H9 (cell line): ENCODE measurements around the gene SFMBT1. TPM values are rescaled to one million over a fixed set of nuclear protein-coding genes. Genes with fewer than 3 reads are reported as not detected.

ENCODE experiments used
- DNase-seq: peaks from one replicate; pipeline ENCODE4 v3.0.0-alpha.2; 2017
- H2AFZ ChIP-seq: one replicate; pipeline ENCODE4 v1.6.1; 2013; ENCODE audit warnings: mild to moderate bottlenecking, low read length, control low read depth, moderate library complexity
- H2AK5ac ChIP-seq: 2 replicates; pipeline ENCODE4 v1.6.1; 2013; ENCODE audit warnings: low read length, control low read depth, mixed read lengths; ENCODE audit not compliant: insufficient read length
- H2BK120ac ChIP-seq: one replicate; pipeline ENCODE4 v1.6.1; 2013; ENCODE audit warnings: low read depth, mild to moderate bottlenecking, low read length, control low read depth, inconsistent platforms; ENCODE audit not compliant: poor library complexity, severe bottlenecking
- H2BK12ac ChIP-seq: 2 replicates; pipeline ENCODE4 v1.6.1; 2013; ENCODE audit warnings: low read length, control low read depth, mixed read lengths, low read depth; ENCODE audit not compliant: insufficient read length
- H2BK15ac ChIP-seq: 2 replicates; pipeline ENCODE4 v1.6.1; 2013; ENCODE audit warnings: low read depth, low read length, control low read depth
- H2BK20ac ChIP-seq: one replicate; pipeline ENCODE4 v1.6.1; 2013; ENCODE audit warnings: low read depth, mild to moderate bottlenecking, low read length, control low read depth, inconsistent platforms; ENCODE audit not compliant: poor library complexity, severe bottlenecking
- H2BK5ac ChIP-seq: 2 replicates; pipeline ENCODE4 v1.6.1; 2013; ENCODE audit warnings: low read length, control low read depth, mixed read lengths; ENCODE audit not compliant: insufficient read length
- H3K14ac ChIP-seq: 2 replicates; pipeline ENCODE4 v1.6.1; 2013; ENCODE audit warnings: low read length, control low read depth; ENCODE audit not compliant: insufficient read depth
- H3K18ac ChIP-seq: 2 replicates; pipeline ENCODE4 v1.6.1; 2013; ENCODE audit warnings: low read depth, mild to moderate bottlenecking, mixed read lengths, low read length, control low read depth; ENCODE audit not compliant: insufficient read length
- H3K23ac ChIP-seq: 2 replicates; pipeline ENCODE4 v1.6.1; 2013; ENCODE audit warnings: low read length, control low read depth, mixed read lengths, low read depth; ENCODE audit not compliant: insufficient read length
- H3K23me2 ChIP-seq: 2 replicates; pipeline ENCODE4 v1.6.1; 2013; ENCODE audit warnings: low read depth, mild to moderate bottlenecking, mixed read lengths, low read length, control low read depth; ENCODE audit not compliant: insufficient read length, poor library complexity, severe bottlenecking
- H3K27ac ChIP-seq: 2 replicates; pipeline ENCODE4 v1.5.1; 2013; ENCODE audit warnings: low read length, control low read depth, mixed read lengths, low read depth; ENCODE audit not compliant: insufficient read length
- H3K27me3 ChIP-seq: 2 replicates; pipeline ENCODE4 v1.6.1; 2013; ENCODE audit warnings: low read length, control low read depth, inconsistent platforms; ENCODE audit not compliant: insufficient read depth
- H3K4ac ChIP-seq: 2 replicates; pipeline ENCODE4 v1.6.1; 2013; ENCODE audit warnings: low read depth, mild to moderate bottlenecking, control low read depth, inconsistent platforms, low read length, moderate library complexity
- H3K4me1 ChIP-seq: 2 replicates; pipeline ENCODE4 v1.6.1; 2013; ENCODE audit warnings: low read length, control low read depth, inconsistent platforms; ENCODE audit not compliant: insufficient read depth
- H3K4me2 ChIP-seq: 2 replicates; pipeline ENCODE4 v1.6.1; 2013; ENCODE audit warnings: low read length, control low read depth, mixed read lengths; ENCODE audit not compliant: insufficient read length, insufficient read depth
- H3K56ac ChIP-seq: 2 replicates; pipeline ENCODE4 v1.6.1; 2013; ENCODE audit warnings: low read depth, mild to moderate bottlenecking, mixed read lengths, low read length, control low read depth; ENCODE audit not compliant: insufficient read length
- H3K79me1 ChIP-seq: 2 replicates; pipeline ENCODE4 v1.6.1; 2013; ENCODE audit warnings: low read depth, mild to moderate bottlenecking, moderate library complexity, low read length, control low read depth, inconsistent platforms; ENCODE audit not compliant: insufficient read depth, poor library complexity, severe bottlenecking
- H3K79me2 ChIP-seq: 2 replicates; pipeline ENCODE4 v1.6.1; 2013; ENCODE audit warnings: low read length, control low read depth, inconsistent platforms; ENCODE audit not compliant: insufficient read depth
- H3K9ac ChIP-seq: 2 replicates; pipeline ENCODE4 v1.6.1; 2013; ENCODE audit warnings: low read length, control low read depth, mixed read lengths; ENCODE audit not compliant: insufficient read length; ENCODE audit errors: extremely low read depth
- H3K9me3 ChIP-seq: one replicate; pipeline ENCODE4 v1.6.1; 2013; ENCODE audit warnings: low read depth, low read length, inconsistent platforms; ENCODE audit not compliant: control insufficient read depth
- H3T11ph ChIP-seq: one replicate; pipeline ENCODE4 v1.6.1; 2013; ENCODE audit warnings: mild to moderate bottlenecking, low read length, control low read depth, inconsistent platforms
- H4K20me1 ChIP-seq: one replicate; pipeline ENCODE4 v1.6.1; 2013; ENCODE audit not compliant: control insufficient read depth, insufficient read length, insufficient read depth
- H4K5ac ChIP-seq: 2 replicates; pipeline ENCODE4 v1.6.1; 2013; ENCODE audit warnings: low read depth, mild to moderate bottlenecking, mixed read lengths, low read length, control low read depth; ENCODE audit not compliant: insufficient read length
- H4K8ac ChIP-seq: replicated peaks from 2 replicates; pipeline ENCODE4 v1.6.1; 2013; ENCODE audit warnings: low read length, control low read depth, mixed read lengths, low read depth; ENCODE audit not compliant: insufficient read length
- H4K91ac ChIP-seq: 2 replicates; pipeline ENCODE4 v1.6.1; 2013; ENCODE audit warnings: low read depth, mild to moderate bottlenecking, moderate library complexity, mixed read lengths, low read length, control low read depth; ENCODE audit not compliant: insufficient read length
- H3K27ac Mint-ChIP-seq, 3 experiments: 2 replicates in 2 of 3; 3 replicates in 1 of 3; pipeline ENCODE4 v1.8.0; 2020 to 2021; ENCODE audit warnings: mixed read lengths in 3 of 3, mild to moderate bottlenecking in 1 of 3, moderate library complexity in 1 of 3
- H3K27me3 Mint-ChIP-seq: 2 replicates; pipeline ENCODE4 v1.8.0; 2021; ENCODE audit warnings: low read depth, mild to moderate bottlenecking, moderate library complexity, mixed read lengths
- H3K36me3 Mint-ChIP-seq, 3 experiments: 2 replicates in 2 of 3; 3 replicates in 1 of 3; pipeline ENCODE4 v1.8.0; 2020 to 2021; ENCODE audit warnings: low read depth in 3 of 3, mixed read lengths in 3 of 3; ENCODE audit not compliant: insufficient read depth in 1 of 3
- H3K4me1 Mint-ChIP-seq, 2 experiments: 2 replicates each; pipeline ENCODE4 v1.8.0; 2020; ENCODE audit warnings: mixed read lengths in 2 of 2
- H3K4me3 Mint-ChIP-seq, 2 experiments: 2 replicates in 1 of 2; 3 replicates in 1 of 2; pipeline ENCODE4 v1.8.0; 2020 to 2021; ENCODE audit warnings: mild to moderate bottlenecking in 2 of 2, mixed read lengths in 2 of 2, moderate library complexity in 1 of 2
- H3K9me3 Mint-ChIP-seq, 2 experiments: 2 replicates in 1 of 2; 3 replicates in 1 of 2; pipeline ENCODE4 v1.8.0; 2020; ENCODE audit warnings: mild to moderate bottlenecking in 2 of 2, mixed read lengths in 2 of 2, moderate library complexity in 1 of 2
- CTCF ChIP-seq: fragments of 200-600 bp; sonication (generic); conservative IDR thresholded peaks from 3 replicates; pipeline ENCODE4 v1.8.0; 2021; ENCODE audit warnings: antibody characterized with exemption, mild to moderate bottlenecking
- WGBS: extraction: QIAGEN DNeasy Blood & Tissue Kit; methylation state at CpG from one replicate; pipeline ENCODE4 v1.1.7; 2013; ENCODE audit warnings: missing lambda C conversion rate, low lambda C conversion rate, mixed read lengths; ENCODE audit not compliant: insufficient read length; ENCODE audit errors: extremely low coverage; 5-methylcytosine and 5-hydroxymethylcytosine counted together
- total RNA-seq: library from RNA; stranded (reverse); gene quantifications from 2 replicates; pipeline ENCODE4 v1.2.1, GENCODE V29; 2021

The SFMBT1 gene
- total RNA-seq, 1 experiment from 2014 or later: 15.3 TPM

DNA sequence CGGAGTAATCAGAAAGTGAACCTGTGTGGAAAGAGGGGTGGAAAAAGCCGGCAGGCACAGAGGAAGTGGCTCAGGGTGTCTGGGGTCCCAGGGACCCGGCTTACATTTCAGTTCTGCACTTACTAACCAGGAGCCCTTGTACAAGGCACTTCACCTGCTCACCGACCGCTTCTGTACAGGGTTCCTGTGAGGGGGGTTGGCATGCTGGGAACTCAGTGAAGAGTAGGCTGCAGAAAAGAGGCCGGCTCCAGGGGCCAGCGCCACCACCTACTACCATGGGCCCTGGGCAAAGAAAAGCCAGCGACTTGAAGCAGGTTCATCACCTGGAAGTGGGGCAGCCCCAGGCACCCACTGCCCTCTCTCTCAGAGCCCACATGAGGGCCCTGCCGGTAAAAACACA, 154.7 kb downstream of the SFMBT1 start:
- H3K9ac ChIP-seq: no peak overlapping the region
- peaks cover 15% of the 10 kb centered on the region for H3K79me1 ChIP-seq
- H3K4me2 ChIP-seq: no peak overlapping the region
- H3K56ac ChIP-seq: no peak overlapping the region
- H3K23me2 ChIP-seq: no peaks in the 10 kb centered on the region
- no peak overlapping the region for H2BK12ac ChIP-seq
- H3K27ac Mint-ChIP-seq: no peak overlapping the region; a peak in 1 of 7 replicates
- no peaks in the 10 kb centered on the region; the same call in 1 of the 2 replicates for H3K4me1 ChIP-seq
- no peaks in the 10 kb centered on the region for H3K9me3 ChIP-seq
- H3K4me1 Mint-ChIP-seq: peaks cover 5 to 8% of the 10 kb centered on the region in 2 experiments
- no peak overlapping the region for H3K4ac ChIP-seq
- H3K14ac ChIP-seq: no peak overlapping the region
- H3K27ac ChIP-seq: no peak overlapping the region
- H3K4me3 Mint-ChIP-seq: no peak overlapping the region
- H3K18ac ChIP-seq: no peak overlapping the region
- no peak overlapping the region for H2BK15ac ChIP-seq
- H2BK120ac ChIP-seq: no peak overlapping the region
- no peak overlapping the region for H3K23ac ChIP-seq
- no peak overlapping the region for H2BK20ac ChIP-seq
- H3T11ph ChIP-seq: no peak overlapping the region
- no peaks in the 10 kb centered on the region for H3K9me3 Mint-ChIP-seq
- peaks cover 0 to 11% (median 11%) of the 10 kb centered on the region in 3 experiments; a peak in 4 of 7 replicates for H3K36me3 Mint-ChIP-seq
- H4K91ac ChIP-seq: no peak overlapping the region
- H2AK5ac ChIP-seq: no peak overlapping the region
- no CpG with 5 or more reads among the region's 9 CpGs for WGBS
- no peak overlapping the region for H2AFZ ChIP-seq
- no peak overlapping the region for H2BK5ac ChIP-seq
- no peaks in the 10 kb centered on the region for H4K20me1 ChIP-seq
- H4K8ac ChIP-seq: no peak overlapping the region
- no peak overlapping the region for H4K5ac ChIP-seq
- peaks cover 3% of the 10 kb centered on the region; the same call in 1 of the 2 replicates for H3K79me2 ChIP-seq
- TF ChIP-seq CTCF: no peak
- no peak for DNase-seq
- H3K27me3 Mint-ChIP-seq: no peaks in the 10 kb centered on the region; the same call in 1 of the 2 replicates
- H3K27me3 ChIP-seq: no peaks in the 10 kb centered on the region
